HG03378 (cell line): Measurements from ENCODE around the gene ARHGAP10.
A peak's percentile ranks its signal among the peaks of the same experiment; 100 is the strongest.

Experiments used
- ATAC-seq: cut with Tn5 transposase; IDR thresholded peaks from one replicate; pipeline ENCODE4 v1.9.1; 2021; ENCODE audit warnings: mild to moderate bottlenecking, moderate library complexity; ENCODE audit not compliant: unreplicated experiment

ARHGAP10 gene

GRCh38 chr4:147731580-147732517, at the start of gene ARHGAP10:
ARHGAP10 (plus strand) TSS chr4:147732088; CDS start chr4:147732302, 214 bp downstream.
- ATAC-seq: peak; percentile 50

GRCh38 chr4:147682755-147683154, 49.1 kb upstream of the ARHGAP10 start:
- ATAC-seq: no peak

- ATAC-seq: no peak
Measured at GRCh38 chr4:147683188-147683591, 48.7 kb upstream of the ARHGAP10 start.

GRCh38 chr4:147683717-147684700, 47.9 kb upstream of the ARHGAP10 start, which contains the start of gene PRMT9:
PRMT9 (minus strand) TSS chr4:147684163; CDS start chr4:147683987, 176 bp downstream.
- peak; percentile 98 for ATAC-seq

GRCh38 chr4:147689067-147689466, 42.8 kb upstream of the ARHGAP10 start:
- ATAC-seq: no peak

- no peak for ATAC-seq
Measured at GRCh38 chr4:147691820-147692219, 40.1 kb upstream of the ARHGAP10 start.

GRCh38 chr4:147693218-147693617, 38.7 kb upstream of the ARHGAP10 start:
- ATAC-seq: no peak

GRCh38 chr4:147696866-147697265, 35.0 kb upstream of the ARHGAP10 start:
- ATAC-seq: no peak

- no peak for ATAC-seq
Measured at GRCh38 chr4:147704846-147705245, 27.0 kb upstream of the ARHGAP10 start.

- peak; percentile 87 for ATAC-seq
Measured at GRCh38 chr4:147707892-147708672, 23.8 kb upstream of the ARHGAP10 start.

- ATAC-seq: no peak
Measured at GRCh38 chr4:147709999-147710398, 21.9 kb upstream of the ARHGAP10 start.

- no peak for ATAC-seq
Measured at GRCh38 chr4:147714575-147715401, 17.1 kb upstream of the ARHGAP10 start.

GRCh38 chr4:147717878-147718277, 14.0 kb upstream of the ARHGAP10 start:
- ATAC-seq: peak; percentile 91

GRCh38 chr4:147723326-147723725, 8.6 kb upstream of the ARHGAP10 start:
- ATAC-seq: no peak

GRCh38 chr4:147724468-147725201, 7.3 kb upstream of the ARHGAP10 start:
- no peak for ATAC-seq

- no peak for ATAC-seq
Measured at GRCh38 chr4:147725673-147726072, 6.2 kb upstream of the ARHGAP10 start.

GRCh38 chr4:147727476-147728028, 4.3 kb upstream of the ARHGAP10 start:
- ATAC-seq: no peak

GRCh38 chr4:147730333-147730732, 1.6 kb upstream of the ARHGAP10 start:
- no peak for ATAC-seq
